Fibroblast of skin of back (primary cell): Measurements from ENCODE around the gene IKZF1.

ENCODE experiments used
- DNase-seq: peaks from one replicate; pipeline ENCODE4 v3.0.0-alpha.2; 2013

IKZF1 gene

GRCh38 chr7:50283731-50284130 lies 20.8 kb upstream of the IKZF1 start:
- DNase-seq = no peak

DNA sequence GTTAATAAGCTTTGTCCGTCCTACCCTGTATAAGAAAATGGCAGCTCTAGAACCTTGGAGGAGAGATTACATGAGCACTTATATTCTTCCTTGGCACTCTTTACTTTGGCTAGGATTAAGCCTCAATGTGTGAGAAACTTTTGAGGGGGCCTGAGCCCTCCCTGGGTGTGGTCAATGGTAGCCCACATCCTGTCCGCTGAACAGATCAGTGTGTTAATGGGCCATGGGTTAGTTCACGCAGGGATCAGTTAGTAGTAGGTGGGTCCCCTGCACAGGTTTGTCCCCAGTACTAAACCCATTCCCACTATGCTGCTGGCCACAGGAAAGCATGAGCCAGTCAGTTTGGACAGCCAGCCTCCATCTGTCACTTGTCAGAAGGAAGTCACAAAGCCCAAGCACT lies 20.2 kb upstream of the IKZF1 start:
- DNase-seq = no peak

DNA sequence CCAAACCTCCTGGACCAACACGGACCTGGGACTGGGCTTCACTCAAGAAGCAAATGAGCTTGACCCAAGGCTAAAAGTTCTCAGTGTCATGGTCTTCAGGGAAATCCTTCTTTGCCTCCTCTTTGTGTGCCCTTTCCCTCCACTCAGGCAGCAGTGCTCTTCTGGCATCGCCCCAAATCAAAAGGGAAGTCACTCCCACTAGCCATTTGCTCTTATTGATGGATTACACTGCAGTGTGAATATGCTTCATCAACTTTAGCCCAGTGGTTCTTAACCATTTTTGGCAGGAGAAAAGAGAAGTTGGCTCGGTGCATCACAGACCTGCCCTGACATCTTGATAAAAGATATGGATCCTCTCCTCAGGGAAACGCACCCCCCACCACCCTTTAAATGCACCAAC lies 19.2 kb upstream of the IKZF1 start:
- DNase-seq = no peak

GRCh38 chr7:50287129-50287528 lies 17.4 kb upstream of the IKZF1 start:
- DNase-seq = no peak

DNA sequence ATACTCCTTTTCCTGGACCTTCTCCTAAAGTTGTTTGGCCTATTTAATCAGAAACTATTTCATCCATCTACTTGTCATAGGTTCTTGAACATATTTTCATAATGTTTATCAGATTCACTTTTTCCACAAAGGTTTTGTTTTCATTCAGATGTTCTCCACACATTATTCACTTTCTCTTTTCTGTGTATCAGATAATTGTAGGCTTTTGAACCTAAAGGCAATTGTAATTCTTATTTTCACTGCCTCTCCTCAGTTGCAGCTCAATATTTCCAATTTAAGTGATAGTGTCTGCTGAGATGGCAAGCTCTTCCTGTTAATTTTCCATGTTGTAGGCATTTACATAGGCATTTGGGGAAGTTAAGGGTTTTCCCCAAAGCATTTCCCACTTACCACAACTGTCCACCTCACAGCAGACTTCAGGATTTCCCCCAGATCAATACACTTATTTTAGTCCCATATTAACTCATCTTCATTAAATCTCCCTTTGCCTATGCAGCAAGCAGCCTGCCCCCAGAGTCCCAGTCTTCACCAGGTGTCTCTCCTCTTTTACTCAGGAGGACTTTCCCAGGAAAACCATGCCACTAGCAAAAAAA lies 12.3 kb upstream of the IKZF1 start:
- no peak for DNase-seq

- DNase-seq = no peak
Observed at GRCh38 chr7:50292763-50293162, 11.8 kb upstream of the IKZF1 start.

- no peak for DNase-seq
Observed at GRCh38 chr7:50293509-50294179, 10.9 kb upstream of the IKZF1 start.

DNA sequence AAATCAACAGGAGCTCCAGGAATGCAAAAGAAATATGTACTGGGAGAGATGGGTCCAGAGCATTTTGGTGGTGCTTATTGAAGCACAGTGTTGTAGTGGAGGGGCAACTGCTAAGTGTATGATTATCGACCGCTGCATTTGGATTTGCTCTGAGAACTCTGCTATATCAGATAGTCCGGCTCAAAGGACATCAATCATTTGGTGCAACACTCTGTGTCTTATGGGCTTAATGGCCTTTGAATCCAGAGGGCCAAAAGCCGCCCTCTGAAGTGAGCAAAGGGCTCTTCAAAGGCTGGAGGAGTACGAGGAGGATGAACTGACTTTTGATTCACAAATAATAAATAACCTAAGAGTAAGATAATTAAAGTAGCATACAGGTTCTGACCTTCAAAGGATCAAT lies 9.4 kb upstream of the IKZF1 start:
- no peak for DNase-seq

DNA sequence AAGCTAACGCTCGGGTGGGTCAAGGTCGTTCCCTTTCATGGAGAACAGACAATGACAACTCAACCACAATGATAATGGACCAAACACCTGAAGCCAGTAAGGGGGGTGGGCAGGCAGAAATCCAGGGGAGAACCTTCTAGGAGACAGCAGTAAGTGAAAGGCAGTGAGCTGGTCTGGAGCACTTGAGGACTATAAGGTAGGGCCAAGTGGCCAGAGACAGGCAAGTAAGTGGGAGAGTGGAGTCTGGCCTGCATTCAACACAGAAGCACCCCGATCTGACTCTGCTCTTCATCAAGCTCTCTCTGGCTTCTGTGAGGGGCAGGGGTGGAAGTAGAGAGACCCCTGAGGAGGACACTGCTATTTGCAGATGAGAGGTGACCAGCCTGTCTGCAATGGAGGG lies 7.7 kb upstream of the IKZF1 start:
- no peak for DNase-seq

DNA sequence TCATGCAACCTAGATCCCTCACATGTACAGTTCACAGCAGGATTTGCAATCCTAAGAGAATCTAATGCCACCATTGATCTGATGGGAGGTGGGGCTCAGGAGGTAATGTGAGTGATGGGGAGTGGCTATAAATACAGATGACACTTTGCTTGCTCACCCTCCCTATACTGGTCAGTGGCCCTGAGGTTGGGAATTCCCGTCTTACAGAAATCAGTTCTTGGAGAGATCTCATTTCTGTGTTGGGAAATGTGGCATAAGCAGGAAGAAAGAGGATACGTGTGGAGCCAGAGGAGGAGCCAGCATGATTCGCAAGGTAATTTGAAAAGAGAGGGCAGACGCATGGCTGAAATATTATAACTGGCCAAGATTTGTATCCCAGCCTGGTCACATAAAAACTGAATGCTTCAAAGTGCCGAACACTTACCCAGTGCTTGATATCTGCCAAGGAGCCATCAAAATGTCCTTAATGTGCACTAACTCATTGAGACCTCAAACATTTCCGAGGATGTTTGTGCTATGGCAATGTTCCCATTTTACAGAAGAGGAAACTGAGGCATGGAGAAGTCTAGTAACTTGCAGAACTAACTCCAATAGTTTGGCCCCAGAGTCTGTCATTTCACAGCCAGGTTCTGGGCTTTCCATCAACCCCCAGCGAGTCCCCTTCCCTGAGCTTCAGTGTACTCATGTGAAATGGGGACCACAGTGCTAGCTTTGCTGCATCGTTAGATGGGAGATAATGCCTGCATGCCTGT lies 5.5 kb upstream of the IKZF1 start:
- DNase-seq = no peak

GRCh38 chr7:50300336-50300735 lies 4.2 kb upstream of the IKZF1 start:
- no peak for DNase-seq

GRCh38 chr7:50302486-50303334 lies 1.8 kb upstream of the IKZF1 start:
- no peak for DNase-seq

- no peak for DNase-seq
Observed at GRCh38 chr7:50303335-50304128, 984 bp upstream of the IKZF1 start.

GRCh38 chr7:50304911-50305582 lies 531 bp downstream of the IKZF1 start:
- no peak for DNase-seq

- no peak for DNase-seq
Observed at GRCh38 chr7:50305583-50306493, 1.3 kb downstream of the IKZF1 start.

DNA sequence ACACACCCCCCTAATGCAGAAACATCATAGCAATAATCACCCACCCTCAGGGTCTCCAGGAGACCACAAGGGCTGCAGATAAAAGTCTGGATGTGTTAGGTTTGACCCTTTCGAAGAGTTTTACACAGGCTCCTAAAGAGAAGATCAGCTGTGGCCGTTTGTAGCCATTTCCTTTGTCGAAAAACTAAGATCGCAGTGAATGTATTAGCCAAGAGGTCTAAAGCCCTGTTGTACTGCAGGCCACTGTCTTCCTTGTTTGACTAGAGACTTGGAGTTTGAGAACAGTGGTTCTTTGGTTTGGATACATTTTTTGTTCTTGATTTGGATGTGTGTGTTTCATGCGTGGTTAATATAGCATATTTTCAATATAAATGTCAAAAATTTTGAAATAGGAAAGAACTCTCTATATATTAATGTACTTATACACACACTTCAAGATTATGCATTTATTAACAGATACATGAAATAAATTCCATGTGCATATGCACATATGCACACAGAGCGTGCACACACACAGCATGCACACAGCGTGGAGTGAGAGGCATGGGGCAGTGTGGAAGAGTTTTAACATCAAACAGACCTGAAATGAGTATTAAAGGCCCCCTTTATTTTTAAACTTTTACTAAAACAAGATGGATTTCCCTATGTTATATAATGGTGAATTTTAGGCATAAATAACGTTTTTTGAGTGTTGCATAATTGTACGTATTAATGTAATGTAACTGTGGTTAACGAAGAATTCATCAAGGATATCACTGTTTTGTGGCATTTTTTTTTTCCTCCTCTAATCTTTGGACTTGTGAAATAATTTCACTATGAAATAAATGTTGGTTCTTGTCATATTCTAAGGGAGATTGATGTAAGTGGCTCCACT lies 2.2 kb downstream of the IKZF1 start:
- DNase-seq = no peak

GRCh38 chr7:50307368-50308032 lies 3.0 kb downstream of the IKZF1 start:
- DNase-seq = no peak

DNA sequence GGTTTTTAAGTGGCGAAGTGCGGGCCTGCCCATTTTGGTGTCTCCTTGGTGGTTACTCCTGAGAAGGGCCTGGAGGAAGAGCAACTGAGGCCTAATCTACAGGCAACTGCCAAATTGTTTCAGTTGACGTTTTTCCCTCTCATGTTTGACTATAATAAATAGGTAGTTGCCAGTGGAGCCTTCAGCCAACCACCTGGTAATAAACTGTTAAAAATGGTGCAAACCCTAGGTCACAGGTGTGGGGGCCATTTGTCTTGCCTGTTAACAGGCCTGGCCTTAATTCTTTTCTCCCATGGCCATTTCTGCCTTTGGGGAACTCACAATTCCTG lies 3.7 kb downstream of the IKZF1 start:
- no peak for DNase-seq
